H1 (cell line): ENCODE results near the gene TDRD5.

ENCODE experiments used
- CHD2 ChIP-seq: IDR thresholded peaks from 2 replicates; pipeline ENCODE4 v1.6.1; 2012; ENCODE audit warnings: low read length, improper control_type of control experiment
- EP300 ChIP-seq, 2 experiments: IDR thresholded peaks; 1 replicate in 1 of 2; 2 replicates in 1 of 2; pipeline ENCODE4 v1.6.1; 2011 to 2012; ENCODE audit warnings: low read depth in 2 of 2, low read length in 2 of 2, mild to moderate bottlenecking in 2 of 2, borderline replicate concordance in 1 of 2, inconsistent platforms in 1 of 2, moderate library complexity in 1 of 2
- SRF ChIP-seq: IDR thresholded peaks from 2 replicates; pipeline ENCODE4 v1.6.1; 2011; ENCODE audit warnings: mild to moderate bottlenecking, low read depth, low read length, moderate library complexity
- USF2 ChIP-seq: IDR thresholded peaks from 2 replicates; pipeline ENCODE4 v1.6.1; 2011; ENCODE audit warnings: low read length, improper control_type of control experiment

GRCh38 chr1:179554427-179554826, 37.2 kb upstream of the TDRD5 start:
- no peak for TF ChIP-seq CHD2
- no peak for TF ChIP-seq SRF
- TF ChIP-seq EP300 (IDR thresholded peaks at IDR 0.05; ENCODE audit: borderline replicate concordance in 1 of 2, low read depth in 2 of 2, low read length in 2 of 2): no peak
- no peak for TF ChIP-seq USF2
